SW 1271 (cell line): ENCODE measurements around the gene B3GALT5.

Source experiments
- DNase-seq, 2 experiments: peaks; one replicate each; lab custom pipeline; 2025; lab: John Stamatoyannopoulos, UW

Gene B3GALT5

GRCh38 chr21:39700318-39700717 lies 87.6 kb downstream of the B3GALT5 start:
- no peak for DNase-seq

- DNase-seq = no peak
These were observed 90.8 kb downstream of the B3GALT5 start for GRCh38 chr21:39703578-39703977.

DNA sequence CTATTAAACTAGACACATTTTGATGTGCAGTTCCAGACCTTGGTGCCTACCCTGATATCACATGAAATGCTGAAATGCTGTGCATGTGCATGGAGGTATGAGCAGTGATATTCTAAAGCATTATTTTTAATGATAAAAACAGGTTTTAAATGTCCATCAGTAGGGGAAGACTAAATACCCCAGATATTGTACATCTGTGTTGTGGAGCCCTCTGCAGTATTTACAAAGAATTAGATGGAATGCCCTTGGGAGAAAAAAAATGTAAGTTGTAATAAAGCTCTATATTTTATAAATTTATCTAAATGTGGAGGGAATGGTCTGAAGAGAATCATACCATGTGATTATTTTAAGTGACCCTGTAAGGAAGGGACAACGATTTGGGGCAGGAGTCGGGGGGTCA lies 93.1 kb downstream of the B3GALT5 start:
- DNase-seq = no peak

- DNase-seq = no peak
These were observed 94.6 kb downstream of the B3GALT5 start for GRCh38 chr21:39707316-39707715.

- DNase-seq = no peak
These were observed 98.1 kb downstream of the B3GALT5 start for GRCh38 chr21:39710866-39711265.

- DNase-seq = no peak
These were observed 99.5 kb downstream of the B3GALT5 start for GRCh38 chr21:39712273-39712672.

DNA sequence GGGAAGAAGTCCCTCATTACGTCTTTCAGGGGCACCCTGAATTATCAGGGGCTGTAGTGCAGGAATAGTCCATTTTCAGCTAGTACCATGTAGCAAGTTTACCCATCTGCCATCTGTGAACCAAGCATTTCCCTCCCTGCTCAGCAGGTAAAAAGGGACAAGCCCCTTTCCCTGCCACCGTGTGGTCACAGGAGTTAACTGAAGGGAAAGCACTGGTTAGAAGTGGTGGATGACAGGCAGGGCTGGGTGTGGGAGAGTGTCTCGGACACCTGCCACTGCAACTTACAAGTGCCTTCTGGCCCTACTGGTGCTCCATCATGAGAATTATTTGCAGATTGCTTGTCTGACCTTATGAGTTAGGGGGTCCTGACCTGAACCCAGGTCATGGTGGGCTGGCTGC lies 100.2 kb downstream of the B3GALT5 start:
- DNase-seq = peak in 1 of 2 experiments; percentile 6

- DNase-seq = no peak
These were observed 101.2 kb downstream of the B3GALT5 start for GRCh38 chr21:39713905-39714304.

GRCh38 chr21:39714331-39714730 lies 101.6 kb downstream of the B3GALT5 start:
- no peak for DNase-seq

DNA sequence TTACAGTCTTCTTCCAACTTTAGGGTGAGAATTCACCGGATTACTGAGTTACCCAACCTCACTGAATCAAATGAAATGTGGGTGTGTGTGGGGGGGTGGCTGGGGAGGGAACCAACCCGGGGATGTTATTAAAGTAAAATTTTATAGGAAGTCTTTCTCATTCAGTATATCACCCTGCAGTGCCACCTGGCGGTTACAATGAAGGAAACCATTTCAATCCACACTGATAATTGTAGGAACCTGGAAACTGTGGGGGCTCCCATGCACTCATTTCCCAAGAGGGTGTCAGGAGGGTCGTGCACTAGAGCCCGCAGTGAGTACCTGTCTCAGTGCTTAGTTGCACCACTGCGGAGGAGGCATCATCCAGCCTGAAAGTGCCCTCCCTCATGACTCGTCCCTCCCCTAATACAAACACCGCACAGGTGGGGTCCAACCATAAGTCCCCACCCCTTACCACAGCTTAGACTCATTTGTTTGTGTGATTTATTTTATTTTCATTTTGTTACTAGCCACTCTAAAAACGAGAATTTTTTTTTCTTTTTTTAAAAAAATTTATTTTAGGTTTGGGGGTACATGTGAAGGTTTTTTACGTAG lies 103.2 kb downstream of the B3GALT5 start:
- no peak for DNase-seq

GRCh38 chr21:39720126-39720778 lies 107.5 kb downstream of the B3GALT5 start:
- DNase-seq = no peak

DNA sequence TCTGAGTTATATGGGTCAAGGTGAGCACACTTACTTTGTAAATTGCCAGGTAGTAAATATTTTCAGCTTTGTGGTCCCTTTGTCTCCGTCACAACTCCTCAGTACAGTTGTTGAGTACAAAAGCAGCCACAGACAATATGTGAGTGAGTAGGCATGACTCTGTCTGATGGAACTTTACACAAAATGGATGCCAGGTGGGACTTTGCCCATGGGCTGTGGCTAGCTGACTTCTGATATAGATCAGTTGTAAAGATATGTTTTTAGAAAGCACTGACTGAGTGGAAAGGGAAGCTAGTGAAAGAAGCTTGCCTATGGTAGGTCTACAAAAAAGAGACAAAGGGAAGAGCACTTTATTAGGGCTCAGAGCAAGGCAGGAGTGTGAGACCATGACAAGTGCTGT lies 109.1 kb downstream of the B3GALT5 start:
- no peak for DNase-seq
